GM10266 (cell line): Measurements from ENCODE around the gene DLX3.

Source experiments
- DNase-seq: peaks from one replicate; pipeline ENCODE4 v3.0.0; 2012; ENCODE audit errors: extremely low spot score
- CTCF ChIP-seq: IDR thresholded peaks from 2 replicates; pipeline ENCODE4 v1.5.1; 2012; ENCODE audit warnings: mild to moderate bottlenecking, low read depth; ENCODE audit not compliant: control insufficient read depth, insufficient read depth; ENCODE audit errors: missing control alignments

The DLX3 gene

DNA sequence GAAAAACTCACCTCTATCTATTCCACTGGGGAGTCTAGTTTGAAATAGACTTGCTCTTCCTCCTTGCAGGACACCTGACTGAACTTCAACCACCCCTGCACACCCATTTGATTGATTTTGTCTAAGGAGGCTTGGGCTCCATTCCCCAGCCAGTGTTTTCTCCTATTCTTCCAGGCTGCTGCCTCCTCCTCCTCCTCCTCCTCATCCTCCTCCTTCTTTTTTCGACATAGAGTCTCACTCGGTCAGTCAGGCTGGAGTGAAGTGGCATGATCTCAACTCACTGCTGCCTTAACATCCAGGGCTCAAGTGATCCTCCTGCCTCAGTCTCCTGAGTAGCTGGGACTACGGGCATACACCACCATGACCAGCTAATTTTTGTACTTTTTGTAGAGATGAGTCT lies 27.8 kb downstream of the DLX3 start:
- no peak for TF ChIP-seq CTCF
- no peak for DNase-seq

GRCh38 chr17:49966767-49967166 lies 28.3 kb downstream of the DLX3 start:
- TF ChIP-seq CTCF, result no peak
- DNase-seq, result no peak

GRCh38 chr17:49965524-49965909 lies 29.5 kb downstream of the DLX3 start:
- no peak for TF ChIP-seq CTCF
- DNase-seq, result no peak

DNA sequence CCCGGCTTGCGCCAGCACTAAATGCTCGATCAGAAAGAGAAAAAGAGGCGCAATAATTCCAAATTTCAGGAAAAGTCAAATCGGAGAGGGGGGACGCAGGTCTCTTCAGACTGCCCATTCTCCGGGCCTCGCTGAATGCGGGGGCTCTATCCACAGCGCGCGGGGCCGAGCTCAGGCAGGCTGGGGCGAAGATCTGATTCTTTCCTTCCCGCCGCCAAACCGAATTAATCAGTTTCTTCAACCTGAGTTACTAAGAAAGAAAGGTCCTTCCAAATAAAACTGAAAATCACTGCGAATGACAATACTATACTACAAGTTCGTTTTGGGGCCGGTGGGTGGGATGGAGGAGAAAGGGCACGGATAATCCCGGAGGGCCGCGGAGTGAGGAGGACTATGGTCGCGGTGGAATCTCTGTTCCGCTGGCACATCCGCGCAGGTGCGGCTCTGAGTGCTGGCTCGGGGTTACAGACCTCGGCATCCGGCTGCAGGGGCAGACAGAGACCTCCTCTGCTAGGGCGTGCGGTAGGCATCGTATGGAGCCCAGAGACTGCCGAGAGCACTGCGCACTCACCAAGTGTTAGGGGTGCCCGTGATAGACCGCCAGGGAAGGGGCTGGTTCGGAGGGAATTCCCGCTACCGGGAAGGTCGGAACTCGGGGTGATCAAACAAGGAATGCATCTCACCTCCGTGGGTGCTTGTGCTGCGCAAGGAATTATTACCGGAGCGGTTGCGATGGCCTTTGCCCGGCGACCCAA lies 30.1 kb downstream of the DLX3 start:
- no peak for DNase-seq
- no peak for TF ChIP-seq CTCF

DNA sequence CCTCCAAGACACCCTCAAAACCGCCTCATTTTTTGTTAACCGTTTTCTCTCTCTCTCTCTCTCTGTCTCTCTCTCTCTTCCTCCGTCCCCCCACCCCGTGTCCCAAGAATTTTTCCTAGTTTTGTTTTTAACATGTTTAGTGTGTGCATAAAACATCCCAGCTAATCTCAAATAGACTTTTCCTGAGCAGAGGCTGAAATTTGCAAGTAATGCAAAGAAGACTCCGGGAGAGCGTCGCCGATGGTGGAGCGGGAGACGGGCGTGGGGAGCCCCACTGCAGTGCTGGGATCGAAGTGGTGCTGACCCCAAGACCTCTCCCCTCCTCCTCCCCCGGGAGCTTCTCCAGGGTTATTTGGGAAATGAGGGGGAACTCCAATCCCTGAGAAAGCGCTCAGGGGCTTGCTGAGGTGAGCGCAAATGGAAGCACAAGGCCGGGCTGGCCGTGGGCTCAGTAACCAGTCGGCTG lies 30.7 kb downstream of the DLX3 start:
- no peak for DNase-seq
- TF ChIP-seq CTCF, result no peak

DNA sequence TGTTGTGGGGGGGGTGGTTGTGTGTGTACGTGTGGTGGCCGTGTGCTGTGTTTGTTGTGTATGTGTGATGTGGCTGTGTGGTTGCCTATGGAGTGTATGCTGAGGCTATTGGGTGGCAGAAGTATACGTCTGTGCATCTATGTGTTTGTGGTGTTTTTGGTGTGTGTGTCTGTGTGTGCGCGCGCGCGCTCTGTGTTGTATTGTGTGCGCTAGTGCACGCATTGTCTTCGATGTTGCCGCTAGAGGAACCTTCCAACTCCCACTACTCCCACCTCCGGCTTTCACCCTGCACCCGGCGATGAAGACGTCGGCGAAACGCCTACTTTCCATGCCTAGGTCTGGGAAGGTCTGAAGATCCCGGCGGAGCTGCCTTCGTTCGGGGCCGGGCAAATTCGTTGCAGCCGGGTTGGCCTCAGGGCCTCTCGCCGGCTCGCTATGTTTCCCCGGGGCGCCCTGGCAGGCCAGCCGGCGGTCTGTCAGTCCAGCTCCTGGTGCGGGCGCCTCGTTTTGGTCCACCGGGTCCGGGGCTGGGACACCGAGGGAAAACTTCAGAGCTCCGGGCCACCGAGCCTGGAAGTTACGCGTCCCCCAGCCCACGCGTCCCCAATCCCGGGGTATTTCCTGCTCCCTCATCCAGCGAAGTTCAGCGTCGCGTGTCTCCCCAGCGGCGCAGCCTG lies 31.3 kb downstream of the DLX3 start:
- no peak for DNase-seq
- TF ChIP-seq CTCF, result no peak

- DNase-seq, result no peak
- TF ChIP-seq CTCF, result no peak
These were observed 31.8 kb downstream of the DLX3 start for GRCh38 chr17:49963309-49963625.
